Ammon's horn (tissue), 1 donor: ENCODE data around the gene MYO15A.

Source experiments
- DNase-seq: peaks from one replicate; pipeline ENCODE4 v3.0.0-alpha.2; 2016; ENCODE audit warnings: low spot score

The MYO15A gene

GRCh38 chr17:18158022-18158600 is 49.6 kb downstream of the MYO15A start:
- peak; percentile 74 for DNase-seq

DNA sequence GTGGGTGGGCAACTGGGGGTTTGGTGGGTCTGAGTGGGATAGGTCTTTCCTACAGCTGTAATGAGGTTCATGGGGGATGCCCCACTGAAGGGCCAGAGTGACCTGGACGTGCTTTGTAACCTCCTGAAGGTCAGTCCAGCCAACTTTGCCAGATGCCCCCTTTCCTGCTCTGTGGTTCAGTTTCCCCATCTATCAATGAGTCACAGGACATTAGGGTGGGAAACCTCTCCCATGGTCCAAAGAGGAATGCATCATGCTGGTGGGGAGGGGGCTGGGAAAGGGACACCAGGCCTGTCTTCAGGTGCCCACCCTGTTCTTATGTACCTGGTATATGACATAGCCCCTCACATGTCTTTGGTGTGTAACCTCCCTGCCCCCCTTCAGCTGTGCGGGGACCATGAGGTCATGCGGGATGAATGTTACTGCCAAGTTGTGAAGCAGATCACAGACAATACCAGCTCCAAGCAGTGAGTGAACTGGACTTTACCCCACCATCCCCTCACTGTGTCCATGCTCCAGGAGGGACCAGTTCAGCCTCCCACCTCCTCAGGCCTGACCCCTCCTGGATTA is 51.1 kb downstream of the MYO15A start:
- no peak for DNase-seq

DNA sequence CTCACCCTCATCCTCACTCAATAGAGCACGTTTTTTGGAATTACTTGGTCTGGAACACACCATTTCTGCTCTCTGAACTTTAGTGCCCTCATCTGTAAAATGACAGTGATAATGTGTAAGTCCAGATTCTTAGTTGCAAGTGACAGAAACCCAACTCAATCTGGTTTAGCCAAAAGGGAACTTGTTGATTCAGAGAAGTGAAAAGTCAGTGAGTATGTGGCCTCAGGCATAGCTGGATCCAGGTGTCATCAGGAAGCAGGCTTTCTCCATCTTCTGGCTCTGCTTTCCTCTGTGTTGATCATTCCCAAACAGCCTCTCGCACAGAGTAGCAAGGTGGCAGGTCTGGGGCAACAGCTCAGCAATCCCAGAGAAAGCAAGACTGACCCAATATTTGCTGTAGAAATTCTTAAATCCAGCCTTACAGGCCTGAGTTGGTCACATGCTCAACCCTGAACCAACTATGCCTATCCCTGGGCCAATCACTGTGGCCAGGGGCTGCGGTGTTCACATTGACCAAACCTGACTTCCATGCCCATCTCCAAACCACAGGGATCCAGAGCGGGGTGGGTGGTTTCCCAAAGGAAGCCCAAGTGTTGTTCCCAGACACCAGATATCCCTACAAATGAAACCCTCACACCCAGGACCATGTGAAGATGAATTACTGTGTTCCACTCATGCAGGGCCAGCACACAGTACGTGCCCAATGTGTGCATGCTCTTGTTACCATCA is 51.7 kb downstream of the MYO15A start:
- DNase-seq = no peak

DNA sequence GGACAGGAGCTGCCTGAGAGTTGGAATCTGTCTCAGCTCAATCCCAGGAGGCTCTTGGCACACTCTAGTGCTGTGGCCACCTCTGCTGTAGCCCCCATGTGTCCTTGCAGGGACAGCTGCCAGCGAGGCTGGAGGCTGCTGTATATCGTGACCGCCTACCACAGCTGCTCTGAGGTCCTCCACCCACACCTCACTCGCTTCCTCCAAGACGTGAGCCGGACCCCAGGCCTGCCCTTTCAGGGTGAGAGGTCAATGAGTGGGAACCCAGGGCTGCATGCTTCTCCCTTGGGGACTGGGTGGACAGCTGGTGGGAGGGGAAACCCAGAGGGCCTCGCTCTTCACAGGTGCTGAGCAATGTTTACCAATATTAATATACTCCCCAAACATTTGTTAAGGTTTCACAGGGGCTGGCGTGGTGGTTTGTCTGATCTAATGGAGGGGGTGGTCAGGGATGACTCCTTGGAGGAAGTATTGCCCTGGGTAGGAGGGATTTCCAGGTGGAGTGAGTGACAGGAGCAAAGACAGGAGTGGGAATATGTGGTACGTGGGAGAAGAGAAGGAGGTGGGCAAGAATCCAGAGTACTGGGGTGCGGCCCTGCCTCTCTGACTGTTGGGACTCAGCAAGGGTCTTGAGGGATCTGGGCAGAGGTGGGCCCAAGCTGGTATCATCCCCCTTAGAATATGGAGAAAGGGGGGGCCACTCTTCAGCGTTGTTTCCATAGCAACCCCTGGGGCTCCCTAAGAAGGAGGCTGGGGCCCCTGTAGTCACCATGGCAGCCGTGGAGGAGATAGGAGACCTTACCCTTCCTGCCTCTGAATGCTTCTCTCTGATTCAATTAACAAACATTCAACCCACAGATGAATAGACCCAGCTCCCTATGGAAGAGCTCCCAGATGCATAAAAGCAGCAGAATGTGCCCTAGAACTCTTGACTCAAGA is 52.9 kb downstream of the MYO15A start:
- no peak for DNase-seq

- DNase-seq = no peak
Observed at GRCh38 chr17:18163547-18163946, 55.0 kb downstream of the MYO15A start.

- DNase-seq = no peak
Observed at GRCh38 chr17:18166894-18167293, 58.3 kb downstream of the MYO15A start.

- no peak for DNase-seq
Observed at GRCh38 chr17:18167421-18167820, 58.9 kb downstream of the MYO15A start.

- no peak for DNase-seq
Observed at GRCh38 chr17:18172531-18173278, 64.1 kb downstream of the MYO15A start.

- no peak for DNase-seq
Observed at GRCh38 chr17:18173740-18174139, 65.2 kb downstream of the MYO15A start.

GRCh38 chr17:18176176-18176575 is 67.6 kb downstream of the MYO15A start:
- DNase-seq = peak; percentile 68

GRCh38 chr17:18177133-18177532 is 68.6 kb downstream of the MYO15A start:
- no peak for DNase-seq

- no peak for DNase-seq
Observed at GRCh38 chr17:18177722-18178121, 69.2 kb downstream of the MYO15A start.

DNA sequence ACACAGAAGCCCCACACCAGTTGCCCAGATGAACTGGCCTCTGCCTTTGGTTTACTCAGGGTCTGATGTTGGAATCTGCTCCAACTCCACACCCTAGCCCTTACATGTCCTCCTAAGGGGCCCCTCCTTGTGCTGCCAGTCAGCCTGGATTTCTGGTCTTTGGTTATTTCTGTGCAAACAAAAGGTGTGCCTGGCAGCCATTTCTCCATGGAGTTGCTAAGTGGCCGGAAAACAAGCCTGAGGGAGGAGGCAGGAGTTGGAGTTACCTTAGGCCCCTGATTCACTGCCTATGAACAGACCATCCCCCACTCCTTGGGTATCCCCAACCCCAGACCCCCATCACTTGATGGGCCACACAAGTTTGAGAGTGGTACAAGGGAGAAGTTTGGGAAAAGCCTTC is 70.6 kb downstream of the MYO15A start:
- DNase-seq = no peak

GRCh38 chr17:18179804-18180203 is 71.2 kb downstream of the MYO15A start:
- DNase-seq = no peak

DNA sequence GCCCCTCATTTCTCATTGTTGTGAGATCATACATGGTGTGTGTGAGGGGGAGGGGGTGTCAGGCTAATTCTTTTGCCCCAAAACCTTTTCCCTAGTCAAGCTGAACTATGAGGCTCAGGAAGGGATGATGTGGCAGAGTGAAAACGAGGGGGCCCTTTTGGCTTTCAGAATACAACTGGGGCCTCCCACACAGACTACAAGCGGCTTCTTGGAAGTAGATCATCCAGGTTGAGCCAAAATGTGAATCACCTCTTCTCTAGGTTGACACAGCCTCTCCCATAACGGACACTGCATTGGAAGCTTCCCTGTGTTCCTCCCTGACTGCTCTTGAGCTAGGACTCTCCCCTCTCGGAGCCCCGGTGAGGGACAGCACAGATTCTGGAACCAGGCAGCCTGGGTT is 72.8 kb downstream of the MYO15A start:
- DNase-seq = no peak

DNA sequence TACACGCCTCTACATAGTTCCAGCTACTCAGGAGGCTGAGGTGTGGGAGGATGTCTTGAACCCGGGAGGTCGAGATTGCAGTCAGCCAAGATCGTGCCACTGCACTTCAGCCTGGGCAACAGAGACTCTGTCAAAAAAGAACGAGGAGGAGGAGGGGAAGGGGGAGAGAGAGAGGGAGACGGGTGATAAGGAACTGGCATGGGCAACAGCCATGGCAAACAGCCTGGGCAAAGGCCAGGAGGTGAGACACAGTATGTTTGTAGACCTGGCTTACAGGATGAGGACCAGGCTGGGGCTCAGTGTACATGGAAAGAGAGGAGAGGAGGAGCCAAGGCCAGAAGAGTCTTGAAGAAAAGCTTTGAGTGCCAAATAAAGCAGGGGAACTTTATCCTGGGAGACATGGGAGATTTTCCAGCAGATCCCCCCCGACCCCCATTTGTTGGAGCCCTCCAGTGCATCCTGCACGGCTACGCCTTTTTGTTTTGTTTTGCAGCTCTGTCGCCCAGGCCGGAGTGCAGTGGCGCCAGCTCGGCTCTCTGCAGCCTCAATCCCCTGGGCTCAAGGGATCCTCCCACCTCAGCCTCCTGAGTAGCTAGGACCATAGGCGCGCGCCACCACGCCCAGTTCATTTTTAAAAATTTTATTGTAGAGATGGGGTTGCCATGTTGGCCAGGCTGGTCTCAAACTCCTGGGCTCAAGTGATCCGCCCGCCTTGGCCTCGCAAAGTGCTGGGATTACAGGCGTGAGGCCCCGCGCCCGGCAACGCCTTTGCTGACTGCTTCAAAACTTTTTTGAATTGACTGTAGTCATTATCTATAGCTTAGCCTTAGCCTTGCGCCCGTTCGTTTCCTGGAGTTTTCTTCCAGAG is 73.8 kb downstream of the MYO15A start:
- DNase-seq = no peak

GRCh38 chr17:18182978-18183333 is 74.4 kb downstream of the MYO15A start:
- peak; percentile 82 for DNase-seq

- peak; percentile 99 for DNase-seq
Observed at GRCh38 chr17:18183334-18184142, 75.0 kb downstream of the MYO15A start, which contains the start of gene ALKBH5. TSS of gene ALKBH5 (plus strand) at chr17:18183828. CDS start at chr17:18184244, 416 bp downstream.

DNA sequence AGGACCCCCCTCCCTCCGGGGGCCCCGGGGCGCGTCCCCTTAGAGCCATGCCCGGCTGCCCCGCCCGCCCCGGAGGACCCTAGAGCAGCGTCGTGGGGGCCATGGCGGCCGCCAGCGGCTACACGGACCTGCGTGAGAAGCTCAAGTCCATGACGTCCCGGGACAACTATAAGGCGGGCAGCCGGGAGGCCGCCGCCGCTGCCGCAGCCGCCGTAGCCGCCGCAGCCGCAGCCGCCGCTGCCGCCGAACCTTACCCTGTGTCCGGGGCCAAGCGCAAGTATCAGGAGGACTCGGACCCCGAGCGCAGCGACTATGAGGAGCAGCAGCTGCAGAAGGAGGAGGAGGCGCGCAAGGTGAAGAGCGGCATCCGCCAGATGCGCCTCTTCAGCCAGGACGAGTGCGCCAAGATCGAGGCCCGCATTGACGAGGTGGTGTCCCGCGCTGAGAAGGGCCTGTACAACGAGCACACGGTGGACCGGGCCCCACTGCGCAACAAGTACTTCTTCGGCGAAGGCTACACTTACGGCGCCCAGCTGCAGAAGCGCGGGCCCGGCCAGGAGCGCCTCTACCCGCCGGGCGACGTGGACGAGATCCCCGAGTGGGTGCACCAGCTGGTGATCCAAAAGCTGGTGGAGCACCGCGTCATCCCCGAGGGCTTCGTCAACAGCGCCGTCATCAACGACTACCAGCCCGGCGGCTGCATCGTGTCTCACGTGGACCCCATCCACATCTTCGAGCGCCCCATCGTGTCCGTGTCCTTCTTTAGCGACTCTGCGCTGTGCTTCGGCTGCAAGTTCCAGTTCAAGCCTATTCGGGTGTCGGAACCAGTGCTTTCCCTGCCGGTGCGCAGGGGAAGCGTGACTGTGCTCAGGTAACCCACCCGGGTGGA is 75.8 kb downstream of the MYO15A start:
- DNase-seq = peak; percentile 74
